ENCODE results near the gene VAMP7.
"Not testable (repeated sequence)": the region's sequence is repeated elsewhere in the genome, so short reads cannot be mapped to it uniquely, and the experiment has no call there.

VAMP7 gene, protein sequence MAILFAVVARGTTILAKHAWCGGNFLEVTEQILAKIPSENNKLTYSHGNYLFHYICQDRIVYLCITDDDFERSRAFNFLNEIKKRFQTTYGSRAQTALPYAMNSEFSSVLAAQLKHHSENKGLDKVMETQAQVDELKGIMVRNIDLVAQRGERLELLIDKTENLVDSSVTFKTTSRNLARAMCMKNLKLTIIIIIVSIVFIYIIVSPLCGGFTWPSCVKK

DNA sequence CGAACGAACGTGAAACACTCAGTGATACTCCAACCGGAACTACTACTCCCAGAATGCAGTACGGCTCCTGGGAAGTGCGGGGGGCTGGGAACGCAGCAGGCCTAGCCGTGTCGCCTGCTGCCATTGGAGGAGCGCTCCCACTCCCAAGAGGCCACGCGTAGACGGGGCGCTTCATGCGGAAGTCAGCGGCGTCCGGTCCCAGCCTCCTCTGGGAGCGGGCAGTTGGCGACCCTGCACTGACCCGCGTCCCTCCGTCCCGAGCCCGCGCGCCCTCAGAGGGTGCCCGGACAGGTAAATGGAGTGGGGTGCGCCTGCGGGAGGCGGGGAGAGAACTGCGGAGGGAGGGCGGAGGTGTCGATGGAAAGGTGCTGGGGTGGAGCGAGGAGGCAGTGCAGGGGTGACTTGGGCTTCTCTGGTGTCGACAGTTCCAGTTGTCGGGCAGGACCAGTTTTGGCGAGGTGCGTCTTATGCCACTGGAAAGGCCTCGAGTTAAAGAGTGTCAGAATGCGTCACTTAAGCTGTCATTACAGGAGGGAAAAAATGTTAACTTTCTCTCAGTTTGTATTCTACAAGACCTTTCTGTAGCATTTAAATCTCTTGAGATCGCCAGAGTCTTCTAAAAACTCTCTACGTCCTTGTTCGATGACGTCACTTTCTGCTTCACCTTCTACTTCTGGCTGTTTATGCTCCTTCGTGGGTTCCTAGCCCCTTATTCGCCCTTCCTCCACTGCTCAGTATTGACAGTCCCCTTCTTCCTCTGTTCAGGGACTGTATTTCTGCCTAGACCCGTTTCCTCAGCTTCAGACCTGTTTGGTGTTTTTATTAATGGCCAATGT lies at the start of gene VAMP7:
Gene VAMP7, plus strand, starts transcription at position 188 of the 836 bp plus-strand sequence. CDS start 8,122 bp downstream, outside the sequence.
- peak; percentile 61 for DNase-seq

DNA sequence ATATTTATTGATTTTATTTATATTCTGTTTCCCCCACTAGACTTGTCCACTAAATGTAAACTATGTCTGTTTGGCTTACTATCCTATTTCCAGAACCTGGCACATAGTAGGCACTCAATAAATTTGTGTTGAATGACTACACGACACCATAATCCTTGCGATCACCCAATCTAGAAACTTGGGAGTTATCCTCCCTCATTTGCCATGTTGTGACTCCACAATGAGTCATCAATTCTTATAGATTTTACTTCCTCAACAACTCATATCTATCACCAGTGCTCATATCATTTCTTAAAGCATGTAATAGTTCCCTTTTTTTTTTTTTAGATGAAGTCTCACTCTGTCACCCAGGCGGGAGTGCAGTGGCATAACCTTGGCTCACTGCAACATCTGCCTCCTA lies 39.9 kb upstream of the VAMP7 start:
- no peak for DNase-seq

GRCh38 chrX:155851786-155852185 lies 29.4 kb upstream of the VAMP7 start:
- DNase-seq: not testable (repeated sequence)

- DNase-seq: no peak
Measured at GRCh38 chrX:155857561-155857960, 23.6 kb upstream of the VAMP7 start.

GRCh38 chrX:155864655-155865054 lies 16.5 kb upstream of the VAMP7 start:
- no peak for DNase-seq

- no peak for DNase-seq
Measured at GRCh38 chrX:155865193-155865592, 16.0 kb upstream of the VAMP7 start.

DNA sequence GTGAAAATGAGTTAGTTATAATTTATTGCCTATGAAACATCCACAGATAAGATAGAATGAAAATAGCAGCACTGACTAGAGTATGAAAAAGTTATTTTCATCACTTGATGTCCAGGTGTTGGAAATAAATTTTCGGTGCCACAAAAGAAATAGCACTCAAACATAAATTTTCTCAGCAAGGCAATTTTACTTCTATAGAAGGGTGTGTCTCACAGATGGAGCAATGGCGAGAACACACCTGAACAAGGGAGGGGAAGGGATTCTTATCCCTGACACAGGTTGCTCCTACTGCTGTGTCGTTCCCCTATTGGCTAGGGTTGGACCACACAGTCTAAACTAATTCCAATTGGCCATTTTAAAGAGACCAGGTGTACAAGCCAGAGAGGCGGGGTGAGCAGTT lies 13.3 kb upstream of the VAMP7 start:
- no peak for DNase-seq

DNA sequence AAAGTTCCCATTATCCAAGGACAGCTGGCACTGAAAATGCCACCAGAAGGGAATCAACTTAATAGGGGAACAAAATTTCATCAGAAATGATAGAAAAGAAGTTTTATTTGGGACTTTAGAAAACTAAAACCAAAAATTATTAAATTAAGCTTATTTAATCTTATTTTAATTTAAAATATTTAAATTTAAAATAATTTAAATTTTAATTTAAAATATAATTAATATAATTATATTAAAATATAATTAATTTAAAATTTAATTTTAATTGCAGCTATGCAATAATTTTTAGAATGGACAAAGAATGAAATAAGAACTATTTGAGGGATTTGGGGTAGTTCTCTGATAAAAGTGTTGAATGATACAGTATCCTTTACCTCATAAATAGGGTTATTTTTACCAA lies 10.2 kb upstream of the VAMP7 start:
- DNase-seq: no peak

GRCh38 chrX:155871934-155872333 lies 9.2 kb upstream of the VAMP7 start:
- no peak for DNase-seq

GRCh38 chrX:155873188-155873587 lies 8.0 kb upstream of the VAMP7 start:
- DNase-seq: no peak

DNA sequence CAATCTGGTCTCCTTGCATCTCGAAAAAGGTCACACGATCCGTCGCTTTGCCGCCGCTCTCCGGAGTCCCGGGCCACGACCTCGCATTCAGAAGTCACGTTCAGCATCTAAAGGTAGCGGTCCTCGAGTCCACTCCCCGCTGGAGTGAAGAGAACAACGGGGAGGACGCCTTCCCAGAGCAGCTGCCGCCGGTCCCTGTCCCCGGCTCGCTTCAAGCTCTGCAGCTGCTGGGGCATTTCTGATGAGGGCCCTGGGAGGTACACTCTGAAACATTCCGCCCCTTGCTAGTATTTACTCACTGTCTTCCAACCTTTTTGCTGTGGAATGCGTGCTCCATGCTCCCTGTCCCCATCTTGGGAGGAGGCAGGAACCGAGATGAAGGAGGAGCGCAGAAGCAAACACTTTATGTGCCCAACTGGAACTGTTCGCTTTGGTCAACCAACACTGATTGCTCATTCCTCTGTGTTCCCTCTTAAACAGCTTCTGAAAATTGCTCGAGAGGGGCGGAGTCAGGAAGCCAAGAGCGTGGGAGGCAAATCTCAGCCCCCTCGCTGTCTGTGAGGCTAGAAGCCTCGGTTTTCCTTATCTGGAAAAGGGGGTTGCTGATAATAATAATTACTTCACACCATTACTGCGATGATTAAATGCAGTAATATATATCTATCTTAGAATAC lies 6.4 kb upstream of the VAMP7 start:
- no peak for DNase-seq

DNA sequence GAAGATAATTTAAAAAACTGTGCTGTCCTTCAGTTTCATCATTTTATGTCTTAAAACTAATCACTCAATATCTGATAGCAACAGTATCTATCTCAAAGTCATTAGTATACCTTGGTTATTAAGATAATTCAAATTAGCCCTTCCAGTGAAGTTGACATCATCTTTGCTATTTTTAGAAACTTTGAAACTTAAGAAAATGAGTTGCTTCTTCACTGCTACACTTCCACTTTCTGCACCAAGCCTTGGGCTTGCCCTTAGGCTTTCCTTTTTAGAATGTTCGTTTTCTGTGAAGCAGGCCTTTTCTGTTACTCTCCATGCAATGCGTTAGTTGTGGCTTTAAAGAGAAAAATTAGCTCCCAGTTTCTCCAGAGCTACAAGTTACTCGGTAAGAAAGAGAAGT lies 4.4 kb upstream of the VAMP7 start:
- no peak for DNase-seq

DNA sequence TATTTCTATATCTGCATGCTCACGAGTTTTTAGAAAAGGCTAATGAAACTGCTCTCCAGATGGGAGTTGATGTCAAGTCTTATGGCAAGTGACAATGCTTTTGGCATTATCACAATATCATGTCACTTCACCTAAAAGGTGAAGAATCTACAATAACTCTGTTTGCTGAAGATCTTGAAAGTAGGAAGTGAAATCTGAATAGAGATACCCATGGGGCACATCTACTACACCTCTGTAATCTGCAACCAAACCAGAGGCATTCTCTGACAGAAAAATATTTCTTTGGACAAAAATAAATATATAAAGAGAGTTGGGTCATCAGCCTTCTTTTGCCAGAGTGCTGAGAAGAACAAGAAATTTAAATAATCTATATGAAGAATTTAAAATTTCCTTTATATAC lies 3.9 kb upstream of the VAMP7 start:
- DNase-seq: no peak

DNA sequence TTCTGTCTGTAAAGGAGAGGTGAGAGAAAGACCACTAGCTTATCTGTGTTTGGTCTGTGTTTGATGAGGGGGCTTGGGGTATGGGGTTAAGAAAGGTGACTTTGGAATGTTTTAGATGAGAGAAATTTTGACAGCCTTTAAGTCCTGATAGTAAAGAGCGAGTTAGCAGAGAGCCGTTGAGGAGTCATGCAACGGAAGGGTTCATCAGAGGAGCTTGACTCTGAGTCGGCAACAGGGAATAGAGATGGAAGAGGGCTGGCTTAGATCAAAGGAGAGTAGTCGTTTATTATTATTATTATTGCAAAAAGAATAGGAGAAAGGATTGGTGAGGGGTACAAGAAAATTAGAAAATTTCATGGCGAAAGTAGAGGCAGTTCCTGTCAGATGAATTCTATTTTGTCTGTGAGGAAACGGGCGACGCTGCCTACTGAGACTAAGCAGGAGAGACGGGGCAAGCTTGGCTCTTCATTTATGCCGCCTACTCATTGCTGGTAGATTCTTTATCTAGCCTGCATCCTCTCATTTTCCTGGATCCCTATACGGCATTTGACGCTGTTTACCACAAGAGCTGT lies 473 bp upstream of the VAMP7 start:
- no peak for DNase-seq

DNA sequence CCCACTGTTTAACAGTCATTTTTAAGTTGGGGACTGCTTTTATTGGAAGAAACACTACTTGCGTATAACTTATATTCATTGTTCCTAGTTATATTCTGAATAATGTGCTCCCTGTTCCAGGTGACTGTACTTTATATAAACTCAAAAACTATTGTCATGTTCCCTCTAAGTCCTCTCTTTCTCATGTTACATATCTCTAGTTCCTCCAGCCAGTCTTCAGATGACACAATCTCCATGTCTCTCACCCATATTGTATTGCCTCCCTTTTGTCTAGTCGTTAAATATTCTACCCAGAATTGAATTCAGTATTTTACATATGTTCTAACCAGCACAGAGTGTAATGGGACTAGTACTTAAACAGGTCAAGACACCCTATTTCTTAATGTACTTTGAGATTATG lies 5.3 kb downstream of the VAMP7 start:
- no peak for DNase-seq

DNA sequence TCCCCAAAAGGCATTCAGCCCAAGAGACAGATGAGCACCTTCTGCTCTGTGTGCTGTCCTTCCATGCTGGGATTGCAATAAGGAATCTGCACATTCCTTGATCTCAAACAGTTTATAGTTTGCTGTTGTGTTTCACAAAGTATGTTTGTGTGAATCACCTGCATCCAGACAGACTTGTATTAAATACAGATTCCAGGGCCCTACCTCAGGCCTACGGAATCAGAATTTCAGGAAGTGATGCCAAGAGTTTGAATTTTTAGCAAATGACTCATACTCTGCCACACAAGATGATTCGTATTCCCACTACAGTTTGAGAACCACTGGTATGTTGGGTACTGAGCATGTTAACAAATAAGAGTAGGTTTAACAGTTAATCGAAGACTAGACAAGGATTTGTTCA lies 7.0 kb downstream of the VAMP7 start:
- DNase-seq: no peak

DNA sequence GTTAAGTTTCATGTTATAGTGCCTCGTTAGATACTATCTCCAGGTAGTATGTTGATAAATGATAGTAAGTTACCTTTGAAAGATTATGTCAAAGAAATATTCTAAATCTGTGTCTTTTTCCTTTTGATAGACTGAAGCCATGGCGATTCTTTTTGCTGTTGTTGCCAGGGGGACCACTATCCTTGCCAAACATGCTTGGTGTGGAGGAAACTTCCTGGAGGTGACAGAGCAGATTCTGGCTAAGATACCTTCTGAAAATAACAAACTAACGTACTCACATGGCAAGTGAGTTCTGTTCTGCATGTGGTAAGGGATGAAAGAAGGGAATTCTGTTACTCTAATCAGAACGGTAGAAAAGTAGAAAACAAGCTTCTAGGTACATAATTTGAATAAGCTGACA lies 8.2 kb downstream of the VAMP7 start:
- no peak for DNase-seq

GRCh38 chrX:155891446-155892210 lies 10.5 kb downstream of the VAMP7 start:
- no peak for DNase-seq

DNA sequence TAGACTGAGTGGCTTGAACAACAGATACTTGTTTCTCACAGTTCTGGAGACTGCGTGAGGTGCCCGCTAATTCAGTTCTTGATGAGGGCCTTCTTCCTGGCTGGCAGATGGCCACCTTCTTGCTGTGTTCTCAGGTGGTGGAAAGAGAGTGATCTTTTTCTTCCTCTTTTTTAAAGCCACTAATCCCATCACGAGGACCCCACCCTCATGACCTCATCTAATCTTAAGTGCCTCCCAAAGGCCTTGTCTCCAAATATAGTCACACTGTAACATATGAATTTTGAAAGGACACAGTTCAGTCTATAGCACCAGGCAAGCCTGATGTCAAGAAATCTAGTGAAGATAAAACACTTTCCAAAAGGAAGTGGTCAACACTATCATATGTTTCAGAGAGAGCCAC lies 12.4 kb downstream of the VAMP7 start:
- DNase-seq: no peak

DNA sequence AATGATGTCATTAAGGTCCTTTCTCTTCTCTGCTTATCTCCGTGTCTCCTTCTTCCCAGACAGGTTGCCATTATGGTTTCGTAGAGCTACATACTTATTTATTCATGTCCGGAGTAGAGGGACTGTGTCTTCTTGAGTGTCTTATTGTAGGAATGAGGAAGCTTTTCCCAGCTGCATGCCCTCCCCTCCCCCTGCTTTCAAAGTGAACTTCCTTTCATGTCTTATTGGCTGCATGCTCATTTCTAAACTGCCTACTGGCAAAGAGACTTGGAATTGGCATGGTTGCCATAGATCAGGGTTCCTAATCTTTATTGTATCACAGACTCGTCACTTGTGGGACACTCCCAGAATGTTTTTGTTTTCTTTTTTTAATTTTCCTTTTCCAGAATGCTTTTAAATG lies 15.4 kb downstream of the VAMP7 start:
- no peak for DNase-seq

DNA sequence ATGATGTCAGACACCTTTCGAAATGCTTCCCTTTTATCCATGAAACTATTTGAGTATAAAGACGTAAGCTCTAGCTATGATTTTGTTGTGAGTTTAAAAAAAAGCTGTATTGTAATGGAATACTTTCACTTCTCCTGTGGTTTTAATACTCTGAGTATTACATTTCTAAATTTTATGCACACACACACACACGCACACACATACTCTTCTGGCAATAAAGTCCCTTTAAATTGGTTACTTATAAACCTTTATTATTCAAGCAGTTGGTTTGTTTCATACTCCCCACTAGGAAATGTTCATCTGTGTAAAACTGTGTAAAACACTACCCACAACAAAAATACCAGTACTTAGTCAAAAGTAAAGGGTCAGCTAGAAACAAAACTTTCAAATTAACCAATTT lies 18.2 kb downstream of the VAMP7 start:
- DNase-seq: no peak

DNA sequence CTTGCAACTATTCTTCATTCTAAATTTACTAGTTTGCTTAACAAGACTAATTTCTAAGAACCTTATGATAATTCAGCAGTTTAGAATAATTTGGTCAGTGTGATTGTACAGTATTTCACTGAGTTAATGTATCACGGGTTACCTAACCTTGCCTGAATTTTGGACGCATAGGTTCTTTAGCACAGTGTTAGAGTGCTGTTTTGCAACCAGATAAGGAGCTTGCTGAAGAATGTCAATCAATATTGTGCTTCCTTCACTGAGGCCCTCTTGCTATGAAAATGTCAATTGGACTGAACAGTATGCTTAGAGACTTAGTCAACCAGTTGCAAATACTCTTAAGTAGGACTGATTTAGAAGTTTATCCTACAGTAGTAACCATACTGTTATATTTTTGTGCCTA lies 19.6 kb downstream of the VAMP7 start:
- DNase-seq: no peak

GRCh38 chrX:155907661-155908060 lies 26.5 kb downstream of the VAMP7 start:
- DNase-seq: not testable (repeated sequence)

All from SHP77 treated with DMSO at 0.1 percent for 48 hours (cell line).